ENCODE data around the gene DOCK1.

DOCK1 gene

DNA sequence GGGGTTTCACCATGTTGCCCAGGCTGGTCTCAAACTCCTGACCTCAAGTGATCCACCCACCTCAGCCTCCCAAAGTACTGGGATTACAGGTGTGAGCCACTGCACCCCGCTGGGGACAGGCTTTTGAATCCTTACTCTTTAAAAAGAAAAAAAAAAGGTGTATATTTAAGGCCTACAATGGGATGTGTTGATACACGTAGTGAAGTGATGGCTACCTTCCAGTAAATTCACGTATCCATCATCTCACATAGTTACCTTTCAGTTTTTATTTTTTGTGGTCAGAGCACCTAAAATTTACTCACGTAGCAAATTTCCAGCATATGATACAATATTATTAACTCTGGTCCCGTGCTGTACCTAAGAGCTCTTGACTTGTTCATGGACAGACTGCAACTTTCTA, 410.7 kb downstream of the DOCK1 start:
- no peak for DNase-seq (ENCODE audit: low read depth)
- TF ChIP-seq, protein P1, sequence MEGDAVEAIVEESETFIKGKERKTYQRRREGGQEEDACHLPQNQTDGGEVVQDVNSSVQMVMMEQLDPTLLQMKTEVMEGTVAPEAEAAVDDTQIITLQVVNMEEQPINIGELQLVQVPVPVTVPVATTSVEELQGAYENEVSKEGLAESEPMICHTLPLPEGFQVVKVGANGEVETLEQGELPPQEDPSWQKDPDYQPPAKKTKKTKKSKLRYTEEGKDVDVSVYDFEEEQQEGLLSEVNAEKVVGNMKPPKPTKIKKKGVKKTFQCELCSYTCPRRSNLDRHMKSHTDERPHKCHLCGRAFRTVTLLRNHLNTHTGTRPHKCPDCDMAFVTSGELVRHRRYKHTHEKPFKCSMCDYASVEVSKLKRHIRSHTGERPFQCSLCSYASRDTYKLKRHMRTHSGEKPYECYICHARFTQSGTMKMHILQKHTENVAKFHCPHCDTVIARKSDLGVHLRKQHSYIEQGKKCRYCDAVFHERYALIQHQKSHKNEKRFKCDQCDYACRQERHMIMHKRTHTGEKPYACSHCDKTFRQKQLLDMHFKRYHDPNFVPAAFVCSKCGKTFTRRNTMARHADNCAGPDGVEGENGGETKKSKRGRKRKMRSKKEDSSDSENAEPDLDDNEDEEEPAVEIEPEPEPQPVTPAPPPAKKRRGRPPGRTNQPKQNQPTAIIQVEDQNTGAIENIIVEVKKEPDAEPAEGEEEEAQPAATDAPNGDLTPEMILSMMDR (IDR thresholded peaks at IDR 0.05; ENCODE audit: control insufficient read depth, insufficient read depth, low read depth, low read length, missing control alignments), result no peak
- H3K4me3 ChIP-seq (ENCODE audit: control insufficient read depth, low read depth, low read length), result no peak overlapping the region

DNA sequence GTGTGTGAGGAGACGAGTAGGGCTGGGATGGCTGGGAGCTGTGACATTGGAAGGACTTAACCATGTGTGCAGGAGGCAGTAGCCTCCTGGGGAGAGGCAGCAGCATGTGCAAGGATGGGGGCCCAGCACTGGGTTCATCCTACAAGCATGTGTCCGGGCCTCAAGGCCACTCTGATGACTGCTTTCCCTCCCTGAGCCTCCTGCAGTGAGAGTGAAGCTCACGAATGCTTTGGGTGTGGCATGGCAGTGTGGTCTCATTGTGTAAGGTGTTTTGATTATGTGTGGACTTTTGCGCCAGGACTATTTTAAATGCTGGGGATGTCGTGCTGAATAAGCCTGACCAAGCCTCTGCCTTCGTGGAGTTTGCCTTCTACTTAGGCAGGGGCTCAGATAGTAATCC, 413.2 kb downstream of the DOCK1 start:
- TF ChIP-seq, protein P1 (IDR thresholded peaks at IDR 0.05; ENCODE audit: control insufficient read depth, insufficient read depth, low read depth, low read length, missing control alignments), result no peak
- DNase-seq (ENCODE audit: low read depth), result no peak
- no peak overlapping the region for H3K4me3 ChIP-seq (ENCODE audit: control insufficient read depth, low read depth, low read length)

DNA sequence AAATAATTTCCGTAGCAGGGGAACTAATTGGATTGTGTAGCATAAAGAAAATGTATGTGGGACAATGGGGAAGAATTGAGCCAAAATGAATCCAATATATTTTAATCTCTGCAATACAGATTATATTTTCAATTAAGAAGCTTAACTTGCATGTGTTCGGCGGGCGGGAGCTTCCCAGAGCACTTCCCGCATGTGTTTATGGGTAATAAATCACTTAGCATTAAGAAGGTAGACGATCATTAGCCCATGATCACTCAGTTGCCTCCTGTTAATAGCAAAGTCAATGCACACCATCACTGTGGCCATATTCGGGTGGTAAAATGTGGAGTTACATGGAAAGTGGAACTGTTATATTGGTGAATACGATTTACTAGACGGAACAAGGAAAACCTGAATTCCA, 414.0 kb downstream of the DOCK1 start:
- TF ChIP-seq, protein P1 (IDR thresholded peaks at IDR 0.05; ENCODE audit: control insufficient read depth, insufficient read depth, low read depth, low read length, missing control alignments), result no peak
- DNase-seq (ENCODE audit: low read depth), result no peak
- H3K4me3 ChIP-seq (ENCODE audit: control insufficient read depth, low read depth, low read length), result no peak overlapping the region

DNA sequence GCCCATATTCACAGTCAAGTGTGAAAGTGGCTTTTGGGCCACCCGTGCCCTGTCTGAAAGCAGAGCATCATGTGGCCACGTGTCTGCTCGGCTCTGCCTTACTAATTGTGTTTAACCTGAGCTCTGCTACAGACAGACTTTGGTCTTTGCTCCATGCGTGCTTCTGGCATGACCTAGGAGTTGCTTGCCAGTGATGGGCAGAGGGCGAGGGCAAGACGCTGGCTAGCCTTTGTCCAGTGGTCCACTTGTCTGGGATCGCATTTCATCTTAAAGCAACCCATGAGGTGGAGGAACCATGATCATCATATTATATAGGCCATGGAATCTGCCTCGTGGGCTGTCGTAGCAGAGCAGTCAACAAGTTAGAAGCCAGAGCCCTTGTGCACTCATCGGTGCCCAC, 414.5 kb downstream of the DOCK1 start:
- TF ChIP-seq, protein P1 (IDR thresholded peaks at IDR 0.05; ENCODE audit: control insufficient read depth, insufficient read depth, low read depth, low read length, missing control alignments), result no peak
- no peak for DNase-seq (ENCODE audit: low read depth)
- H3K4me3 ChIP-seq (ENCODE audit: control insufficient read depth, low read depth, low read length), result no peak overlapping the region

DNA sequence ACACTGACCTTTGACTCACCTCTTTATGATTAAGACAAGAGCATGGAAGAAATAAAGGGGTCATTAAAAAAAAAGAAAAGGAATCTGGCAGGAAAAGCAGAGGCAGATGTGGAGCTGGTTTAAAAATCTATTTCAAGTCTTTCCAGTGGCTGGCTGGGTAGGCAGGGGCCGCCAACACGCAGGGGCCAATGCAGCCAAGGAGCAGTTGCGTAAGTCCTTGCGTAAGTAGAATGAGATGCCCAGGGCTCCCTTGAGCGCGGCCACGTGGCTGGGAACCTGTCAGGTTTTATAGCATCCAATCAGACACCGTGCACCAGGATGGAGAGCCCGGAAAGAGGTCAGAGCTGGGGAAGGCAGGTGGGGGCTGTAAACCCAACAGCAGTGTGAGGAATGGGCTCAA, 414.9 kb downstream of the DOCK1 start:
- TF ChIP-seq, protein P1 (IDR thresholded peaks at IDR 0.05; ENCODE audit: control insufficient read depth, insufficient read depth, low read depth, low read length, missing control alignments), result no peak
- no peak for DNase-seq (ENCODE audit: low read depth)
- no peak overlapping the region for H3K4me3 ChIP-seq (ENCODE audit: control insufficient read depth, low read depth, low read length)

DNA sequence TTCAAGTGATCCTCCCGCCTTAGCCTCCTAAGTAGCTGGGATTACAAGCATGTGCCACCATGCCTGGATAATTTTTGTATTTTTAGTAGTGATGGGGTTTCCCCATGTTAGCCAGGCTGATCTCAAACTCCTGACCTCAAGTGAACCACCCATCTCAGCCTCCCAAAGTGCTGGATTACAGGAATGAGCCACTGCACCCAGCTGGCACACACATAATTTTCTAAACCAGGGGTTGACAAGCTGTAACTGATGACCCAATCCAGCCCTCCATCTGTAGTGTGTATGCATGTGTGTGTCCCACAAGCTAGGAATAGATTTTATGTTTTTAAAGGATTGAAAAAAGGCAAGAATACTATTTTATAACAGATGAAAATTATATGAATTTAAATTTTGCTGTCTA, 417.1 kb downstream of the DOCK1 start:
- DNase-seq (ENCODE audit: low read depth), result no peak
- H3K4me3 ChIP-seq (ENCODE audit: control insufficient read depth, low read depth, low read length), result no peak overlapping the region
- TF ChIP-seq, protein P1 (IDR thresholded peaks at IDR 0.05; ENCODE audit: control insufficient read depth, insufficient read depth, low read depth, low read length, missing control alignments), result no peak

DNA sequence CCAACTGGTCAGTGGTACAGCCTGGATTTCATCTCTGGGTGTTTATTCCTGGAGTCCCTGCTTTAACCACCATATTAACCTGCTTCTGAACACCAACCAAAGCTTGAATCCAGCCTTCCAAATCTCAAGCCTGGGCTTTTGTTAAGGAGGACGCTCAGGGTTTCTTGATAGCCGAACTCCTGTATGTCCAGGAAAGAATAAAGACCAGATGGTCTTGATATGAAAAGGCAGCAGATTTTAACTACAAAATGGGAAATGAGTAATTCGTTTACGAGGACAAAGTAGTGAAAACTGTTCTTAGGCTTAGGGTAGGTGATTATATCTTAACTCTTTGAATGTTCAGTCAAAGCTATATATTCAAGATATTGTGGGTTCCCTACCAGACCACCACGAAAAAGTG, 420.3 kb downstream of the DOCK1 start:
- no peak for DNase-seq (ENCODE audit: low read depth)
- no peak overlapping the region for H3K4me3 ChIP-seq (ENCODE audit: control insufficient read depth, low read depth, low read length)
- TF ChIP-seq, protein P1 (IDR thresholded peaks at IDR 0.05; ENCODE audit: control insufficient read depth, insufficient read depth, low read depth, low read length, missing control alignments), result no peak
